HepG2 (cell line): ENCODE data around the gene RNF8. TPM values are rescaled to one million over a fixed set of nuclear protein-coding genes. Genes with fewer than 3 reads are reported as not detected.

Experiments used
- ATAC-seq: fragments of 200-7000 bp; cut with Tn5 transposase; 3 replicates; pipeline ENCODE4 v1.9.1; 2020; ENCODE audit warnings: mild to moderate bottlenecking, moderate library complexity
- BruUV-seq: library from RNA; stranded (reverse); fragments of 400-500 nt; replicated peaks from 2 replicates; lab custom pipeline; 2021; lab: Mats Ljungman, UMichigan
- CTCF ChIA-PET: fragments of 300-600 bp; formaldehyde crosslinking; extraction: SDS; loops from one replicate; lab custom pipeline; 2021; ENCODE audit warnings: low total read pairs, inconsistent platforms, low intra/inter-chr PET ratio; lab: Yijun Ruan, JAX
- POLR2A ChIA-PET: fragments of 350-600 bp; sonication (Branson Sonifier 250); formaldehyde crosslinking; loops from one replicate; lab custom pipeline; 2020; ENCODE audit warnings: antibody characterized with exemption, inconsistent platforms; lab: Yijun Ruan, JAX
- DNase-seq: peaks from one replicate; pipeline ENCODE4 v3.0.0-alpha.2; 2015; ENCODE audit warnings: low spot score
- FAIRE-seq: peaks from 3 replicates; lab custom pipeline; 2011; peaks lifted over from hg19 to GRCh38; lab: Jason Lieb, UNC
- H2AFZ ChIP-seq: one replicate; pipeline ENCODE4 v1.6.1; 2011; ENCODE audit warnings: low read length, inconsistent platforms
- H3K27ac ChIP-seq: fragments of 300-600 bp; 3 replicates; pipeline ENCODE4 v1.8.0; 2011; ENCODE audit warnings: mixed run types, mild to moderate bottlenecking, mixed read lengths, low read length, inconsistent platforms; ENCODE audit not compliant: insufficient read depth; ENCODE audit errors: extremely low read length
- H3K27me3 ChIP-seq, 2 experiments: fragments of 200-600 bp in 1 of 2; 2 replicates in 1 of 2; 3 replicates in 1 of 2; pipeline versions ENCODE4 v1.6.0 to v1.8.0; 2011; ENCODE audit warnings: low read length in 2 of 2, mild to moderate bottlenecking in 2 of 2, moderate library complexity in 2 of 2, inconsistent platforms in 1 of 2; ENCODE audit not compliant: insufficient read depth in 2 of 2, control insufficient read depth in 1 of 2
- H3K36me3 ChIP-seq, 2 experiments: fragments of 200-600 bp in 1 of 2; replicated peaks in 1 of 2; 2 replicates in 1 of 2; 3 replicates in 1 of 2; pipeline versions ENCODE4 v1.5.1 to v1.8.0; 2011; ENCODE audit warnings: low read length in 2 of 2, inconsistent platforms in 1 of 2; ENCODE audit not compliant: insufficient read depth in 2 of 2, control insufficient read depth in 1 of 2
- H3K4me1 ChIP-seq: 2 replicates; pipeline ENCODE4 v1.5.1; 2012; ENCODE audit warnings: low read length, inconsistent platforms; ENCODE audit not compliant: insufficient read depth
- H3K4me2 ChIP-seq: 2 replicates; pipeline ENCODE4 v1.6.0; 2011; ENCODE audit warnings: low read depth, low read length, inconsistent platforms
- H3K4me3 ChIP-seq, 3 experiments: fragments of 200-600 bp in 1 of 3; sonication (generic), shearing (Covaris generic) in 1 of 3; replicated peaks in 1 of 3; 2 replicates each; pipeline ENCODE4 v1.5.1; 2011 to 2016; ENCODE audit warnings: low read length in 3 of 3, inconsistent platforms in 2 of 3, low read depth in 2 of 3, mild to moderate bottlenecking in 2 of 3, control low read depth in 1 of 3, mixed read lengths in 1 of 3; ENCODE audit not compliant: insufficient read depth in 1 of 3
- H3K79me2 ChIP-seq: one replicate; pipeline ENCODE4 v1.6.1; 2011; ENCODE audit warnings: low read length, inconsistent platforms; ENCODE audit not compliant: insufficient read depth
- H3K9ac ChIP-seq: 2 replicates; pipeline ENCODE4 v1.6.0; 2011; ENCODE audit warnings: mild to moderate bottlenecking, low read depth, low read length, inconsistent platforms; ENCODE audit not compliant: insufficient read depth
- H3K9me3 ChIP-seq: 2 replicates; pipeline ENCODE4 v1.5.1; 2012; ENCODE audit warnings: mild to moderate bottlenecking, low read length
- H4K20me1 ChIP-seq: 2 replicates; pipeline ENCODE4 v1.6.0; 2011; ENCODE audit warnings: inconsistent platforms, mild to moderate bottlenecking, low read length, moderate library complexity; ENCODE audit not compliant: insufficient read depth
- MEIS1 ChIP-seq: sonication (generic); formaldehyde crosslinking; IDR thresholded peaks from 2 replicates; pipeline ENCODE4 v1.9.0; 2021; ENCODE audit warnings: mild to moderate bottlenecking, missing genetic modification reagents, moderate library complexity, borderline replicate concordance
- RELA ChIP-seq: sonication (generic); formaldehyde crosslinking; IDR thresholded peaks from 2 replicates; pipeline ENCODE4 v1.4.0; 2020; ENCODE audit warnings: missing genetic modification reagents
- SRF ChIP-seq: IDR thresholded peaks from 2 replicates; pipeline ENCODE4 v1.6.1; 2011; ENCODE audit warnings: mild to moderate bottlenecking, low read depth, low read length, moderate library complexity
- ZNF331 ChIP-seq: sonication (generic); formaldehyde crosslinking; IDR thresholded peaks from 2 replicates; pipeline ENCODE4 v1.4.0; 2020; ENCODE audit warnings: missing genetic modification reagents
- WGBS: methylation state at CpG from one replicate; pipeline ENCODE4 v1.1.6; 2017; ENCODE audit warnings: low lambda C conversion rate; 5-methylcytosine and 5-hydroxymethylcytosine counted together
- in situ Hi-C: cut with HindIII; loops from 2 replicates; pipeline ENCODE4 v1.10.0; 2017; ENCODE audit warnings: low pct_unique_long_range_greater_than_20kb; ENCODE audit not compliant: extremely low pct_ligation_motif_present
- intact Hi-C: fragments of 100-400 bp; cut with micrococcal nuclease; formaldehyde crosslinking; loops from one replicate; pipeline ENCODE4 v1.10.0; 2022; ENCODE audit not compliant: unreplicated experiment
- polyA plus RNA-seq, 8 experiments: library from polyadenylated mRNA; depleted of rRNA in 3 of 8; stranded (reverse) in 7 of 8; unstranded in 1 of 8; fragments of >200 nt; fragmentation: Illumina TruSeq in 4 of 8; extraction: Trizol in 4 of 8; gene quantifications; 2 replicates each; pipeline versions ENCODE4 v1.2.1 to v1.2.3, GENCODE V29; 2011 to 2016; ENCODE audit warnings: low read depth in 4 of 8, missing spikeins in 1 of 8, mixed read lengths in 1 of 8; ENCODE audit not compliant: insufficient read depth in 1 of 8
- total RNA-seq, 5 experiments: library from RNA; depleted of rRNA; stranded (reverse); fragments of >200 nt; fragmentation: Illumina TruSeq; extraction: Trizol; gene quantifications; 2 replicates each; pipeline ENCODE4 v1.2.3, GENCODE V29; 2016; ENCODE audit warnings: low read depth in 1 of 5
- TF ChIP-seq, protein P1 (sequence below): IDR thresholded peaks from 2 replicates; pipeline ENCODE4 v1.6.1; 2018; ENCODE audit warnings: missing genetic modification reagents

Gene RNF8
- total and polyA plus RNA-seq, 2 of the 13 experiments (the other 11 are each of a cell fraction or from before 2014, with no cell fraction given): 21.8 to 47.6 TPM

DNA sequence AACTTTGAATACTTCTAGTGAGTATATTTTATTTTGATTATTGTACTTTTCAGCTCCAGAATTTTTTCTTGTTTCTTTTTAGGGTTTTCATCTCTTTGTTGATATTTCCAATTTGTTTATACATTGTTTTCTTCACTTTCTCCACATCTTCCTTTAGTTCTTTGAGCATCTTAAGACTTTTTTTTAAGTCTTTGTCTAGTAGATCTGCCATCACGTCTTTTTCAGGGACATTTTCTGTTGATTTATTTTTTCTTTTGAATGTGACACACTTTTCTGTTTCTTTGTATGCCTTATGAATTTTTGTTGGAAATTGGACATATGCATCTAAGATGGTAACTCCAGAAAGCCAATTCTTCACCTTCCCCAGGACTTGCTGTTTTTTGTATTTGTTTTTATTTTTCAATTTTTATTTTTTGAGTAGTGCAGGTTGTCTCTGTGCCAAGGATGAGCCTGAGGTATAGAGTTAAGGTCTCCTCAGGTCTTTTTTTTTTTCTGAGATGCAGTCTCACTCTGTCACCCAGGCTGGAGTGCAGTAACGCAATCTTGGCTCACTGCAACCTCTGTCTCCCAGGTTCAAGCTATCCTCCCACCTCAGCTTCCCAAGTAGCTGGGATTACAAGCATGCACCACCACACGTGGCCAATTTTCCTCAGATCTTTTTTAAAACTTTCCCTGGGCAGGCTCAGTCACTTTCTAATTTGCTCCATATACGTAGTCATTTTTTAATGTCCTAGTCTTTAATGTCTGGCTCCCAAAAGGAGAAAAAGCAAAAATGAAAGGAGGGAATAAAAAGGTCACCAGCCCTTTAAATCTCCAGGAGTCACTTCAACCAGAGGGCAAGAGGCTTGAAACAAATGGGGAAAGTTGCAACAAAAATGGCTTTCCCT is 72.5 kb downstream of the RNF8 start (continued):
- TF ChIP-seq, protein P1, sequence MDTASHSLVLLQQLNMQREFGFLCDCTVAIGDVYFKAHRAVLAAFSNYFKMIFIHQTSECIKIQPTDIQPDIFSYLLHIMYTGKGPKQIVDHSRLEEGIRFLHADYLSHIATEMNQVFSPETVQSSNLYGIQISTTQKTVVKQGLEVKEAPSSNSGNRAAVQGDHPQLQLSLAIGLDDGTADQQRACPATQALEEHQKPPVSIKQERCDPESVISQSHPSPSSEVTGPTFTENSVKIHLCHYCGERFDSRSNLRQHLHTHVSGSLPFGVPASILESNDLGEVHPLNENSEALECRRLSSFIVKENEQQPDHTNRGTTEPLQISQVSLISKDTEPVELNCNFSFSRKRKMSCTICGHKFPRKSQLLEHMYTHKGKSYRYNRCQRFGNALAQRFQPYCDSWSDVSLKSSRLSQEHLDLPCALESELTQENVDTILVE: no peak

DNA sequence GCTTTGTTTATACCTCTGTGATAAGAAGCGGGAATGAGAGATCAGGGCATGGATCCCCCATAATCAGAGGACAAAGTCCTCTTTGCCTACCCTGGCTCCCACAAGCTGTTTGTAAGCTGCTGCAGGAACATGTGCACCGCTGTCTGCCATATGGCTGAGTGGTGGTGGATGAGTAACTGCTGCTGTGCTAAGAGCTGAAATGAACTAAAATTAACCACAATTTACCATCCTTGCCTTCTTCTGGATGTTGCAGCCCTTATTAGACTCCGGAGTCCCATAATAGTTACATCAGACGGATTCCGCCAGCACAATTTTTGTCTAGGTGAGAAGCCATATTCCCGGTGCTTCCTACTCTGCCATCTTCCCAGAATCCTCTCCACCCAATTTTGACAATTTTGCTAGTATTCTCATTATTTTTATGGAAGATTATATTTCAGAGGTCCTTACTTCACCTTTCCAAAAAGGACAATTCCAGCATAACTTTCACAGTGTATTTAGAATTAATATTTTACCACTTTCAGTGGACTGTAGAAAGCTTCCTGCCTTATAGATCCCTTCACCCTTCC is 73.2 kb downstream of the RNF8 start:
- no peak overlapping the region for H3K27ac ChIP-seq
- H3K27me3 ChIP-seq: no peaks in the 10 kb centered on the region
- H4K20me1 ChIP-seq: no peaks in the 10 kb centered on the region
- CTCF ChIA-PET: no interaction called here
- DNase-seq (no peak), ATAC-seq (peak; percentile 56), FAIRE-seq (no peak)
- intact Hi-C loops: no loop called here
- no peak overlapping the region for H3K9ac ChIP-seq
- peaks cover 9% of the 10 kb centered on the region for H3K4me1 ChIP-seq
- in situ Hi-C loops: no loop called here
- no peak overlapping the region for H3K4me3 ChIP-seq
- H3K36me3 ChIP-seq: no peaks in the 10 kb centered on the region
- H3K79me2 ChIP-seq: no peaks in the 10 kb centered on the region
- H2AFZ ChIP-seq: no peak overlapping the region
- no peak for TF ChIP-seq MEIS1
- 0 out of 2 replicates have a peak, but pooled peaks have one; percentile 8 for TF ChIP-seq ZNF331 (CRISPR knock-in tag)
- H3K4me2 ChIP-seq: 0 out of 2 replicates have a peak overlapping the region, but pooled peaks have one; percentile 14
- no peaks in the 10 kb centered on the region for H3K9me3 ChIP-seq
- no TSS peak for BruUV-seq
- WGBS: 73% methylated on average over 6 of the region's 6 CpGs
- POLR2A ChIA-PET: no interaction called here

DNA sequence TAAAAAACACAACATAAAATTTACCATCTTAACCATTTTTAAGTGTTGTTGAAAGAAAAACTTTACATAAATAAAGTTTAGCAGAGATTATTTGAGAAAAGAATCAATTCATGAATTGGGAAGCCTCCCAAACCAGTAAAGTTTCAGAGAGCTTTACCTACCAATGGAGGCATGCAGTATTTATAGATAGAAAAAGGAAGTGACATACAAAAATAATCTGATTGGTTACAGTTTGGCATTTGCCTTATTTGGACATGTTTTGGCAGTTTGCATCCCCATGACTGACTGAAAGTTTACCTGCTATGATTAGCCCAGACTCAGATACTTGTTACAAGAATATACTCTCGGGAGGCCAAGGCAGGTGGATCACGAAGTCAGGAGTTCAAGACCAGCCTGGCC is 75.6 kb downstream of the RNF8 start:
- DNase-seq (no peak), ATAC-seq (no peak), FAIRE-seq (no peak)
- Histone ChIP-seq H3K36me3 (no peaks in the 10 kb centered on the region), H3K27ac (no peak overlapping the region), H3K4me3 (no peak overlapping the region), H4K20me1 (no peaks in the 10 kb centered on the region), H3K4me2 (no peak overlapping the region), H2AFZ (no peak overlapping the region), H3K9me3 (no peaks in the 10 kb centered on the region), H3K27me3 (no peaks in the 10 kb centered on the region; a peak in 1 of 5 replicates), H3K9ac (no peak overlapping the region), H3K79me2 (peaks cover 11% of the 10 kb centered on the region), H3K4me1 (peaks cover 20% of the 10 kb centered on the region)
- ChIA-PET CTCF (no interaction called here), POLR2A (no interaction called here)
- 56% methylated on average over 2 of the region's 2 CpGs for WGBS
- no TSS peak for BruUV-seq
- intact Hi-C loops (no loop called here), in situ Hi-C loops (no loop called here)
- TF ChIP-seq SRF (peak; percentile 63), RELA (CRISPR knock-in tag) (no peak)
